Activated CD8-positive, alpha-beta memory T cell treated with anti-CD3 and anti-CD28 coated beads for 24 hours (primary cell): ENCODE measurements around the gene ITPR3.
"Not testable (repeated sequence)": the region's sequence is repeated elsewhere in the genome, so short reads cannot be mapped to it uniquely, and the experiment has no call there.

ENCODE experiments used
- DNase-seq: peaks from one replicate; pipeline ENCODE4 v3.0.0-alpha.2; 2020

ITPR3 gene

DNA sequence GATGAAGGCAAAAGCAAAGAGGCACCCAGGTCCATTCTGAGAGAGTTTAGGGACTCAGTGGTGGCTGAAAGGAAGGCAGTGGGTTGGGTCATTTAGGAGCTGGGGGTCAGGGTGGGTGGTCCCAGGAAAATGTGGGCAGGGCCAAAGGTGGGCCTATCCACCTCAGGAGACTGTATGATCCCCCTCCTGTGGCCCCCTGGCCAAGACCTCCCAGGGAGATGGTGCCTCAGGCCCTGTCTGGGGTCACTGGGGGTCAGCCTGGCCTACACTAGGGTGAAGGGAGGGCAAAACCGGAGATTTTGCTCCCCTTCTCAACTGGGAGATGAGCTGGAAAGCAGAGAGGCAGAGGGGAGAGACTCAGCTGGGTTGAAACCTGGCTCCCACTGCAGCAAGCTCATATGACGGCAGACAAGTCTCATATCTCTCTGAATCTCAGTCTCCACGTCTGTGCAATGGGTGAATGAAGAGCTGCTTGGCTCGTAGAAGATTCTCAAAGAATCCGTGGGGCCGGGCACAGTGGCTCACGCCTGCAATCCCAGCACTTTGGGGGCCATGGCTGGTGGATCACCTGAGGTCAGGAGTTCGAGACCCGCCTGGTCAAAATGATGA is 29.6 kb upstream of the ITPR3 start:
- DNase-seq: no peak

DNA sequence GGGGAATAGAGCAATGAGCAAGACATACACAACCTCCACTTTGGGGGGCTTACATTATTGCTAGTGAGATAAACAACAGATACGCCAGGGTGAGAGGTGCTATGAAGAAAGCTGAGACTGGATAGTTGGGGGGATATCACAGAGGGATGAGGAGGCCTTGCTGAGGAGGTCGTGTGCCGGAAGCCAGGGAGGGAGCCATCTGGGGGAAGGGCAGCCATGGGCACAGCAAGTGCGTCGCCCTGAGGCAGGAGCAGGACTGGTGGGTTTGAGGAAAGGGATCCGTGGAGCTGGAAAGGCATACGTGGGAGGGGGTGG is 28.9 kb upstream of the ITPR3 start:
- DNase-seq: no peak

DNA sequence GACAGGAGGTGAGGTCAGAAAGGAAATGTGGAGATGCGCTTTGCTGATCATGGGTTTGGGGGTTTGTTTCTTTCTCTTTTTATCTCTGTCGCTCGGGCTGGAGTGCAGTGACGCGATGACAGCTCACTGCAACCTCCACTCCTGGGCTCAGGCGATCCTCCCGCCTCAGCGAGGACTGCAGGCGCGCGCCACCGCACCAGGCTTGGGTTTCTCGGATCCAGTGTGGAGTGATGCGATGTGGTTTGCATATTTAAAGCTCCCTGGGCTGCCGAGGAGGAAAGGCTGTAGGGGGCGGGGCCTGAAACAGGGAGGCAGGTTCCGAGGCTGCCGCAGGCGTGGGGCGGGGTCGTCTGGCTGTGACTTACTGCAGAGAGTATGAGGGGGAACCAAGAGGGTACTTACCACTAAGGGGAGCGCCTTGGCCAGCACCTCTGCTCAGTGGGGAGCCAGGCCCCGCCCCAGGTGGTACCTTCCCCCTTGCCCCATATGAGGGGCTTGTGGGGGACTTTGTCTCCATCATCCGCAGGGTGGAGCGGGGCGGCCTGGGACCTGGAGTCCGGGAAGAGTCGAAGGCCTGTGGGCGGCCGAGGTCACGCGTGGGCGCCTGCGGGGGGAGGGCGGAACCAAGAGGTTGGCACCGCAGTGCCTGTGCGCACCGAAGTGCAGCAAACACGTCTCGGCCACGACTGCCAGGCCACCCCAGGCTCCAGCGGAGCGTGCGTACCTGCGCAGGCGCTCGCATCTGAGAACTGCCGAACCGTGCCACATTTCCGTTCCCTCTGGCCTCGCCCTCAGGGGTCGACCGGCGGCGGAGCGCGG is 28.3 kb upstream of the ITPR3 start:
- DNase-seq: peak; percentile 77

DNA sequence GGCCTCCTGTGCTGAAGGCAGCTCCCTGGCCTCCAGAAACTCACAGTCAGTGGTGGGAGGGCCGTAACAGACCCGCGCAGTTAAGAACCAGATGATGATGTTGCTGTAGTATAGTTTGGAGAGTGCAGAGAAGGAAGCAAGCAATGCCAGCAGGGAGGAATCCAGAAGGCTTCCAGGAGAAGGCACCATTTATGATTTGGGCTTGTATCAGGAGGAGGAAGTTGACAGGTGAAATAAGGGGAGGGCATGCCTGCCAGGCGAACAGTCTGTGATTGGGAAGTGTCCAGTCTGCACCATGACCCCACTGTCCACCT is 27.8 kb upstream of the ITPR3 start:
- DNase-seq: no peak

DNA sequence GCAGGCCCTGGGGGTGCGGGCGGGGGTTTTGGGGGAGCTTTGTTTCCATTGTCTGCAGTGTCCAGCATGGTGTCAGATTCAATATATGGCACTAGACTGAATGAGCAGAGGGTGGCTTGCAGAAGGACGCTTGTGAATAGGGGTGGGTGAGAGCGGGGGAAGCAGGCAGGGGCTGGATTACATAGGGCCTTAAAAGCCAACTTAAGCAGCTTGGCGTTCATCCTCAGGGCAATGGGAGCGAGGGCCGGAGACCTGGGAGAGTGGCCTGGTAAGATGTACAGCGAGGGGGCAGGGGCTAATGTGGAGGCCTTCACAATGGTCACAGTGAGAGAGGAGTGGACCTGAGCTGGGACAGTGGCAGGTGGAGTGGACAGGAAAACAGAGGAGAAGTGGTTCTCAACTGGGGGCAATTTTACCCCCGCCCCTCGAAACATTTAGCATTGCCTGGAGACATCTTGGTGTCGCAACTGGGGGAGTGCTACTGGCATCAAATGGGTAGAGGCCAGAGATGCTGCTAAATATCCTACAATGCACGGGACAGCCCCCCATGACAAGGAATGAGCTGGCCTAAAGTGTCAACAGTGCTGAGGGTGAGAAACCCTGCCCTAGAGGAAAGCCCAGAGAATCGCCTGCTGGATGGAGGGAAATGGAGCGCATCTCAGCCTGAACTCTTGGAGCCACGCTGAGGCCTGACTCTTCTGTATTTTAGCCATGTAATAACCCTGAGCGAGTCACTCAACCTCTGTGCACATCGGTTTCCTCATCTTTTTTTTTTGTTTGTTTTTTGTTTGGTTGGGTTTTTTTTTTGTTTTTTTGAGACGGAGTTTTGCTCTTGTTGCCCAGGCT is 25.9 kb upstream of the ITPR3 start:
- no peak for DNase-seq

DNA sequence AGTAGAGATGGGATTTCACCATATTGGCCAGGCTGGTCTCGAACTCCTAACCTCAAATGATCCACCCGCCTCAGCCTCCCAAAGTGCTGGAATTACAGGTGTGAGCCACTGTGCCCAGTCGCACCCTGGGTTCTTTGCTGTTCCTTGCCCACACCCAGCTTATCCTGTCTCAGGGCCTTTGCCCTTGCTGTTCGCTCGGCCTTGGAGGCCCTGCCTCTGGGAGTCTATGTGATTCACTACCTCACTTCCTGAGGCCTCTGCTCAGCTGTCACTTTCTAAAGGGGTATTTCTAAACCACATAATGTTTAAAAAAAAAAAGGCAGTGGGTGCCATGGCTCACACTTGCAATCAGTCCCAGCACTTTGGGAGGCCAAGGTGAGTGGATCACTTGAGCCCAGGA is 24.2 kb upstream of the ITPR3 start:
- DNase-seq: not testable (repeated sequence)

DNA sequence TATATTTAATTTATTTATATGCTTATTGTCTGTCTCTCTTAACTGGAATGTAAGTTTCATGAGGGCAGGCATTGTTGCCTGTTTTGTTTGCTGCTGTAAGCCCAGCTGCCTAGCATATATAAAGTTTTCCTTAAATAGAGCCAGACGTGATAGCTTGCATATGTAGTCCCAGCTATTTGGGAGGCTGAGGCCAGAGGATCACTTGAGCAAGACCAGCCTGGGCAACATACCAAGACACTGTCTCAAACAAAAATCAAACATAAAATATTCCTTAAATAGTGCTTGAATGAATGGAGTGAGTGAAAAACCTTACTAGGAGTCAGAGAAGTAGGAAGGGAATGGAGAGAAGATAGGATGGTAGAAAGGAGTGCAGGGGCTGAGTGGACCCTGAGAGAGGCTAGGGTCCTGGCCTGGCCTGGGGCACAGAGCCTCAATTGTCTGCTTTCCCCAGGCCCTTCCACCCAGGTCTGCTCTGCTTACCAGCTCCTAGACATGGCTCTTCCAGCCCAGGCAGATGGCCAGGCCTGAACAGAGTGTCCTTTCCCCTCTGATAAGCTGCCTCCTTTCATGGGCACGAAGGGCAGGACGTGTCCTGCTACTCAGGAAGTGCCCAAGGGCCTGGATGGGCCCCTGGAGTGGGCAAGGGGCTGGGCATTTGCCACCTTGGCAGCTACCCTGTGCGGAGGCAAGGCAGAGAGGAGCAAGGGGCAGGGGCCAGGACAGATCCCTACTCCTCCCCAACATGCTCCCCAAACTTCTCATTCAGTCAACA is 23.4 kb upstream of the ITPR3 start:
- DNase-seq: no peak

DNA sequence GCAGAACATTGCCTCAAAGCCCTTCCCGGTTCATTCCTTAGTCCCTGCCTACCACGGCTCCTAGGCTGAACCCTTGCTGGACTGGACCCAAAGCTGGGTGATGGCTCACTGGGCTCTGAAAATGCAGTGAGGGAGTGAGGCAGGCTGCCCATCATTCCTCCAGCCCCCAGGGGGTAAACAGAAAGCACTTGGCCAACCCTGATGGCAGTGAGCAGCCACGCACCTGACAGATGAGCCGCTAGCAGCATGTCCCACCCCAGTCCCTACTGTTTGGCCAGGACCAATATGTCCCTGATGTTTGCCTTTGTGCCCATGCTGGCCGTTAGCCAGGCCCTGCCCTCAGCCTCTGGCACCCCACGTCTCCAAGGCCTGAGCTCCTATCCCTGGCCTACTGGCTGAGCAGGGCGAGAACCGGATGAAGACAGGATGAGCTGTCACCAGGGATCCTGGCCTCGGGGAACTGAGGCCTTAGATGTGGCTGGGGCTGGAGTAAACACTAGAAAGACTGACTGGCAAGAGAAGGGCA is 21.6 kb upstream of the ITPR3 start:
- no peak for DNase-seq

DNA sequence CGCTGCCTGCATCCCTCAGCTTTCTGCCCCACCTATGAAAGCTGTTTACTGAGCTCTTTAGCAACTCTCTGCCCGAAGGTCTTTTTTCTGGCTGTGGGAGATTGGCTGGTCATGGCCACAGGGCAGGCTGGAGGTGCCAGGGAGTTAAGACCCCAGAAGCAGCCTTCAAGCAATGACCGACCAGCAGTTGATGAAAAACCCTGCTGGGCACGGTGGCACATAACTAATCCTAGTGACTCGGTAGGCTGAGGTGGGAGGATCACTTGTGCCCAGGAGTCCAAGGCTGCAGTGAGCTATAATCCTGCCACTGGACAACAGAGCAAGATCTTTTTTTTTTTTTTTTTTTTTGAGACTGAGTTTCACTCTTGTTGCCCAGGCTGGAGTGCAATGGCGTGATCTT is 20.4 kb upstream of the ITPR3 start:
- no peak for DNase-seq

DNA sequence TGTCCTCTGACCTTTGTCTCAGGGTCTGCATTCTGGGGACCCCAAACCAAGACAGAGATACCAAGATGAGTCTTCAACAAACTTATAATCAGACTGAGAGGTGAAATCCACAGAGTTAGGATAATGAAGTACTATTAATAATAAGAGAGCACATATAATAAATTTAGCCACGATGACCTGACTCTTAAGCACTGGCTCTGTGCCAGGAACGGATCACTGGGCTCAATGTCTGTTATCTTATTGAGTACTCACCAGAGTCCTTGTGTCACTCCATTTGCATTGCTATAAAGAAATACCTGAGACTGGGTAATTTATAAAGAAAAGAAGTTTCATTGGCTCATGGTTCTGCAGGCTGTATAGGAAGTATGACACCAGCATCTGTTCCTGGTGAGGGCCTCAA is 18.9 kb upstream of the ITPR3 start:
- no peak for DNase-seq

DNA sequence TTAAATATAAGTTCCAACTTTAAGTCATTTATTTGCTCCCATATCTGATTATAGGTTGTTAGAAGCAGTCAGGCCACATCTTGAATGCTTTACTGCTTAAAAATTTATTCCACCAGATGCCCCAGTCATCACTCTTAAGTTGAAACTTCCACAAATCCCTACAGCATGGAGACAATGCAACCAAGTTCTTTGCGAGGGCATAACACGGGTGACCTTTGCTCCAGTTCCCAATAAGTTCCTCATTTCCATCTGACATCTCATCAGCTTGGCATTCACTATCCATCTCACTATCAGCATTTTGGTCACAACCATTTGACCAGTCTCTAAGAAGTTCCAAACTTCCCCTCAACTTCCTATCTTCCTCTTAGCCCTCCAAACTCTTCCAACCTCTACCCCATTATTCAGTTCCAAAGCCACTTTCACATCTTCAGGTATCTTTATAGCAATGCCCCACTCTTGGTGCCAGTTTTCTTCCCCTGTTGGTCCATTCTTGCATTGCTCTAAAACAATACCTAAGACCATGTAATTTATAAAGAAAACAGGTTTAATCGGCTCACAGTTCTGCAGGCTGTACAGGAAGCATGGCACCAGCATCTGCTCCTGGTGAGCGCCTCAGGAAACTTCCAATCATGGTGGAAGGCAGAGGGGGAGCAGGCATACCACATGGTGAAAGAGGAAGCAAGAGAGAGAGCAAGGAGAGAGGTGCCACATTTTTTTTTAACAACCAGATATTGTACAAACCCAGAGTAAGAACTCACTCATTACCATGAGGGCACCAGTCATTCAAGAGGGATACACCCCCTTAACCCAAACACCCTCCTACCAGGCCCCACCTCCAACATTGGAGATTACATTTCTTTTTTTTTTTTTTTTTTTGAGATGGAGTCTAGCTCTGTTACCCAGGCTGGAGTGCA is 15.9 kb upstream of the ITPR3 start:
- no peak for DNase-seq

DNA sequence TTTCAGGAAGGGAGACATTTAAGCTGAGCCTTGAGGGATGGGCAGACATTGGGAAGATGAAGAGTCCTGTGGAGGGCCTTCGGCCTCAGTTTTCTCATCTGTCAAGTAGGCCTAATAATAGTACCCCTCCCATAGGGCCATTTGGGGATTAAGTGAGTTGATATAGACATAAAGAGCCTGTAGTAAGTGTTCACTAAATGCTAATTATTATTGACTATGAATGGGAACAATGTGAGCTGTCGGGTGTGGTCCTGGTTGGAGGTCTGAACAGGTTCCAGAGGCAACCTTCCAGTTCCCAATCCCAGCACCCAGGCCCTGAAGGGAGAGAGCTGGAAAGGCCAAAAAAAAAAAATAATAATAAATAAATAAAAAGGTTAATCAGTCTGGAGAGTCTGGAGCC is 14.5 kb upstream of the ITPR3 start:
- DNase-seq: no peak

DNA sequence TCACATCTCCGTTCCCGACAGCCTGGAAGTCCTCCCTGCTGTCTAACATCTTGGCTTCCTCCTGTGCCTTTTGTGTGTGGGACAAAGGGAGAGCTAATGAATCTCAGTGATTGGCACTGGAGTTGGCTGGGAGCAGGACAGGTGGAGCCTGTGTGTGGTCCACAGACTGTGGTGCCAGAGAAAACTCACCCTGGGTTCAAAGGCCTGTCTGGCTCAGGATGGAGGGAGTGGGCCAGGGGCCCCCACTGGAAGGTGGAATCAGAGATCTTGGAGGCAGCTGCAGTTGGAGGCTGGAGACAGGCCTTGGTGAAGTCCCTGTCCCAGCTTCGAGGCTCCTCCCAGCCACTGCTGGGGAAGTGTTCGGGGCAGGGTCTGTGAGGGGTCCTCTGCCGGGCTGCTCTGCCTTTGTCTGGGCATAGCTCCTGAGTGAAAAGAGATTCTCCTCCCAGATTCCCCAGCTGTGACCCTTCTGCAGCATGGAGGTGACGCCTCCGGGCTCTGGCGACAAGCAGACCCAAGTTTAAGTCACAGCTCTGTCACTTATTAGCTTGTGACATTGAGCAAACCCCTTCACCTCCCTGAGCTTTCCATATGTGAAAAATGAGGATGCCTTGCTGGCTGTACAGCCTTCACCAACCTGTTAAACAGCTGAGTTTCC is 13.9 kb upstream of the ITPR3 start:
- no peak for DNase-seq

DNA sequence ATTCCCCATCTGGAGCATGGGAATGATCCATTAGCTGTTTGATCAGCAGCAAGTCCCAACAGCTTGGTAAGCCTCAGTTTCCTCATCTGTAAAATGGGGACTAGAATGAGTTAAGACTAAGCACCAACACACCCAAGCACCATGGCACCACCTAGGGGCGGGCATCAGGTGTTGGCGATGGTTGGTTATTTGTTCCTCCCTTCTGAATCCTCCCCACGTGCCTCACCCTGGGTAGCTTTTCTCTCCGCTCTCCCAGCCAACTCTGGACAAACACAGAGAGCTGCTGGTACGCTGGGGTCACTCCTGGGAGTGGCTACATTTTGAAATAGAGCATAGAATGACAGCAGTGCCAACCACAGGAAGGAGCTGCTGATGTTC is 13.3 kb upstream of the ITPR3 start:
- DNase-seq: no peak

DNA sequence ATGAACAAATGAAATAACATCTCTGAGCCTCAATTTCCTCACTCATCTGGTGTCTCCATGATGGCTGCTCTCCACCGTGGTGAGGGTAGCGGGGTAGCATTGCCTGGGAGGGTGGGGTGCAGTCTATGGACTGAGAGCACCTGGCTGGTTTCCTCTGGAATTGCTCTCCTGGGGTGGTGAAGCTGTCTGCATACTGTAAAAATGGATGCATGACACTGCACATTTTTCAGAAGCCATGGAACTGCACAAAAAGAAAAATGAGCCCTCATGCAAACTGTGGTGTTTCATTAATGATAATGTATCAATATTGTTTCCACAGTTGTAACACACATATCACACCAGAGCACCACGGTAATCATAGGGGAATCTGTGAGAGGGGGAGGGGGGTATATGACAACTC is 12.1 kb upstream of the ITPR3 start:
- DNase-seq: no peak

DNA sequence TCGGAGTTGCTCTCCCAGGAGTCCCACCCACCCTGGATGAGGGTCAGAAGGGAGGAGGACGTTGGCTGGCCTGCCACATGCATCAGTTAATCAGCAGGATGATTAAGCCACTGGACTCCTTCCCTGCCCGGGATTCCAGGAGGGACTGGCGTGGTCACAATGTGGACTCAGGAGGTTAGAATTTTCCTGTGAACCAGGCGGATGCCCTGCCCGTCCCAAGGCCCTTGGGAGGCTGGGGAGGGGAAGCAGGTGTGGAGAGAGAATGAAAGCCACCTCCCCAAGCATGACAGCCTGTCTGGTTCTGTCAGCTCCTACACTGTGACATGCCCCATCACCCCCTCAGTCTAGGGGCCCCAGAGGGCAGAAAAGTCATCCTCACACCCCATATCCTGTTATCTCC is 11.6 kb upstream of the ITPR3 start:
- no peak for DNase-seq

DNA sequence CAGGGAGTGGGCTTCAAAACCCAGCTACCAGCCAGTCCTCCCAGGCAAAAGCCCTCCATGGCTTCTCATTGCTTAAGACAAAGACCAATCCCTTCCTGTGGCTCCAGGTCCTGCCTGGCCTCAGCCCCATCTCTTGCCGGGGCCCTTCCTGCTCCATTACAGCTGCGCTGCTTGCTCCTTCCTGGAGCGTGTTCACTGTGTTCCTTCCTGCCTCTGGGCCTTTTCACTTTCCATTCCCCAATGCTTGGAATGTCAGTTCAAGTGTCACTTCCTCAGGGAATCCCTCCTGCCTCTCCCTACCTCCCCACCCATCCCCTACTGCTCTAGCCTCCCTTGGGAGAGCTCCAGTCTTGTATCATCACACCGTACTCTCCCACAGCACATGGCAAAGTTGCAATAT is 11.1 kb upstream of the ITPR3 start:
- no peak for DNase-seq

DNA sequence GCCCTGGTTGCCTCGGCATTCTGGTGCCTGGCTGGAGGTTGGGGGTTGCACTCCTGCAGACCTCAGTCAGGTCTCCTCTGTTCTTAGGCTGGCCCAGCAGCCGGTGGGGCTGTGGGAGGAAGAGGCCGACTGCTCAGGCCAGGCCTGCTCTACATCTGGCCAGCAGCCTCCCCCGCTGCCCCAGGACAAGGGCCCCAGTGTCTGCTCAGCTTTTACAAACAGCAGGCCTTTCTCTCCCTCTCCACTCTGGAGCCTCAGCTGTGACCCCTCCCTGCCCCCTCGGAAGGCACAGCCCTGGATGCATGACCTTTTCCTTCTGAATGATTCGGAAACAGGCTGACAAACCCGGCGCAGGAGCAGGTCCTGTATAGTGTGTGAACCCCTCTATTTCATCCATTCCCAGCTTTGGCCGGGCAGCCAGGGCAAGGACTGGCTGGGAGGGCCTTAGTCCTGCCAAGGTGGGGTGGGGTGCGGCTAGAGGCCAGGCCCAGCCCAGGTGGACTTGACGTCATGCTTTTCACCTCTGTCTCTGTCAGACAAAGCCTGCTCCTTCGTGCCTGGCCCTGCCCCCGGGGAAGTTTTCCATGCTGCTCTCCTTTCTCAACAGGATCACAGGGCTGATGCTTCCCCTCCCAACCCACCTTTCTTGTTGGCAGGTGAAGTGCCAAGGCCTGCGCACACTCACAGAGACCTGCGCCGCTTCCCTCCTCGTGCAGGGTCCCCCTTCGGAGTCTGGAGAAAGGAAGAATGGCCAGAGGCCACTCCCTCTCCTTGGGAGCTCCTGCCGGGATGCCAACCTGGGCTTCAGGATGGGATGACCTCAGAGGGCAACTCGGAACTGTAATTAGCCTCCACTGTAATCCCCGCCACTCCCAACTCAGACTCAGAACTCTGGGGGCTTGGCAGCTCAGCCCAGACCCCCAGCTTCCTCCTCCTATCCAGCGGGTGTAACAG is 10.1 kb upstream of the ITPR3 start:
- DNase-seq: no peak

DNA sequence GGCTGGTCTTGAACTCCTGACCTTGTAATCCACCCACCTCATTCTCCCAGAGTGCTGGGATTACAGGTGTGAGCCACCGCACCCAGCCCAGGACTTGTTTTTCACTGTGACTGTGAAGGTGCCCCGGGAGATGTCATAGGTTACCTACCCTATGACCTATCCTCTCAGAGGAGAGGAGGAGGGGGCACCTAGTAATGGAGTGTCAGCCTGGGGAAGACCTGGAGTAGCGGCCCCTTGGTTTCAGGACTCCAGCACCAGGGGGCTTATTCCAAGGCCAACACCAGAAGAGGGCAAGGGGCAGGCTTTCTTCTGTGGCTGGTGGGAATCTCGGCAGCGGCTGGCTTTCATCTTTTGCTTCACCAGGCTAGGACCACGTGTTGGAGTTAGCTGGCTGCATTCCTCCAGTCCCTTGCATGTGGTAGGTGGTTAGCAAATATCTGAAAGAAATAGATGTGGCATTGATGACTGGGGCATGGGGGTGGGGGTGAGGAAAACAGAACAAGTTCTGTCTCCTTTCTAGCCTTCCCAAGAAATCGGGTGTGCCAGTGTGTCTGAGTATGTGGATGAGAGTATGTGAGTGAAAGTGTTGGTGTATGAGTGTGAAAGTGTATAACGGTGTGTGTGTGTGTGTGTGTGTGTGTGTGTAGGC is 7.9 kb upstream of the ITPR3 start:
- DNase-seq: no peak

DNA sequence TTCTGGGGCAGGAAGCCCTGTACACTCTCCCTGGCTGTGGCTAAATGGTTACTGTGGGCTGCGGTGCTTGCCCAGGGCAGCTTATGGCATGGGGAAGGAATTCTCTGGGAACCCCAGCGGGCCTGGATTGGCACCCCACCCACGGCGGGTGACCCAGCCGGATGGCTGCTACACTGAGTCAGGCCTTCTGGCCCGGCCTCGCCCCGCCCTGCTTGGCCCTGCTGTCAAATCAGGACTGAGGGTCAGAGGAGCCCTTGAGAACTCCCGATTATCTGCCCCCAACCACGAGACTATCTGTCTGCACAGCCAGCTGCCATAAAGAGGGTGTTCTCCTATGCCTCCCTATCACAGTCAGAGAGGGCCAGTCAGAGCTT is 7.3 kb upstream of the ITPR3 start:
- DNase-seq: no peak
